Measurements from ENCODE around the gene ZAR1L. TPM values are rescaled to one million over a fixed set of nuclear protein-coding genes. Genes with fewer than 3 reads are reported as not detected.
"Not testable (repeated sequence)": the region's sequence is repeated elsewhere in the genome, so short reads cannot be mapped to it uniquely, and the experiment has no call there.

ZAR1L gene
- polyA plus RNA-seq, 1 donor (not counting 4 experiments of a cell fraction or from before 2014, with no cell fraction given): not detected

GRCh38 chr13:32354040-32354439, 38.9 kb upstream of the ZAR1L start:
- Histone ChIP-seq H3K36me3 (ENCODE audit: control insufficient read depth in 2 of 2, extremely low read depth in 1 of 2, insufficient read depth in 2 of 2, low read length in 2 of 2) (no peaks in the 10 kb centered on the region), H3K4me1 (ENCODE audit: control insufficient read depth, extremely low read depth, insufficient read depth, low read length) (no peaks in the 10 kb centered on the region), H3K9ac (ENCODE audit: control insufficient read depth, extremely low read depth, insufficient read depth, low read length) (no peak overlapping the region), H3K4me2 (ENCODE audit: control insufficient read depth, extremely low read depth, insufficient read depth, low read depth, low read length) (no peak overlapping the region), H3K79me2 (ENCODE audit: control insufficient read depth, insufficient read depth, low read length) (no peaks in the 10 kb centered on the region), H3K4me3 (ENCODE audit: control insufficient read depth in 2 of 3, extremely low read depth in 1 of 3, insufficient read depth in 2 of 3, low read depth in 1 of 3, low read length in 3 of 3) (no peak overlapping the region), H3K27ac (ENCODE audit: control insufficient read depth, insufficient read depth, low read length) (no peak overlapping the region), H4K20me1 (ENCODE audit: control insufficient read depth, extremely low read depth, insufficient read depth, low read length) (no peaks in the 10 kb centered on the region), H2AFZ (ENCODE audit: control insufficient read depth, low read length) (no peak overlapping the region), H3K27me3 (ENCODE audit: control insufficient read depth, extremely low read depth, insufficient read depth, low read length) (no peaks in the 10 kb centered on the region), H3K9me1 (ENCODE audit: control insufficient read depth, extremely low read depth, insufficient read depth, low read length) (no peaks in the 10 kb centered on the region), H3K9me3 (ENCODE audit: control insufficient read depth, low read depth, low read length) (no peaks in the 10 kb centered on the region)
- dilution Hi-C loops (cut with MboI; ENCODE audit: extremely low pct_ligation_motif_present, low sequenced_read_pairs): no loop called here
- TF ChIP-seq EZH2 (IDR thresholded peaks at IDR 0.05; ENCODE audit: low read length) (no peak), CTCF (optimal IDR thresholded peaks at IDR 0.05 in 1 of 3, IDR thresholded peaks at IDR 0.05 in 1 of 3, conservative IDR thresholded peaks at IDR 0.05 in 1 of 3; ENCODE audit: extremely low read depth in 1 of 3, insufficient read depth in 2 of 3, low read length in 3 of 3) (no peak)
- DNase-seq (ENCODE audit: low read depth, low spot score): no peak
- FAIRE-seq: no peak

- H3K9me1 ChIP-seq (ENCODE audit: control insufficient read depth, extremely low read depth, insufficient read depth, low read length); H3K27ac ChIP-seq (ENCODE audit: control insufficient read depth, insufficient read depth, low read length); DNase-seq (ENCODE audit: low read depth, low spot score); H3K36me3 ChIP-seq (ENCODE audit: control insufficient read depth in 2 of 2, extremely low read depth in 1 of 2, insufficient read depth in 2 of 2, low read length in 2 of 2); H4K20me1 ChIP-seq (ENCODE audit: control insufficient read depth, extremely low read depth, insufficient read depth, low read length); H2AFZ ChIP-seq (ENCODE audit: control insufficient read depth, low read length); H3K4me1 ChIP-seq (ENCODE audit: control insufficient read depth, extremely low read depth, insufficient read depth, low read length); H3K4me2 ChIP-seq (ENCODE audit: control insufficient read depth, extremely low read depth, insufficient read depth, low read depth, low read length); H3K9me3 ChIP-seq (ENCODE audit: control insufficient read depth, low read depth, low read length); dilution Hi-C loops (cut with MboI; ENCODE audit: extremely low pct_ligation_motif_present, low sequenced_read_pairs); FAIRE-seq; H3K9ac ChIP-seq (ENCODE audit: control insufficient read depth, extremely low read depth, insufficient read depth, low read length); H3K79me2 ChIP-seq (ENCODE audit: control insufficient read depth, insufficient read depth, low read length); H3K27me3 ChIP-seq (ENCODE audit: control insufficient read depth, extremely low read depth, insufficient read depth, low read length); H3K4me3 ChIP-seq (ENCODE audit: control insufficient read depth in 2 of 3, extremely low read depth in 1 of 3, insufficient read depth in 2 of 3, low read depth in 1 of 3, low read length in 3 of 3): not testable (repeated sequence)
Measured at GRCh38 chr13:32350839-32351441, 35.8 kb upstream of the ZAR1L start.

- Histone ChIP-seq H4K20me1 (ENCODE audit: control insufficient read depth, extremely low read depth, insufficient read depth, low read length) (no peaks in the 10 kb centered on the region), H3K9me1 (ENCODE audit: control insufficient read depth, extremely low read depth, insufficient read depth, low read length) (no peaks in the 10 kb centered on the region), H3K4me2 (ENCODE audit: control insufficient read depth, extremely low read depth, insufficient read depth, low read depth, low read length) (no peak overlapping the region), H2AFZ (ENCODE audit: control insufficient read depth, low read length) (no peak overlapping the region), H3K36me3 (ENCODE audit: control insufficient read depth in 2 of 2, extremely low read depth in 1 of 2, insufficient read depth in 2 of 2, low read length in 2 of 2) (no peaks in the 10 kb centered on the region), H3K4me1 (ENCODE audit: control insufficient read depth, extremely low read depth, insufficient read depth, low read length) (no peaks in the 10 kb centered on the region), H3K4me3 (ENCODE audit: control insufficient read depth in 2 of 3, extremely low read depth in 1 of 3, insufficient read depth in 2 of 3, low read depth in 1 of 3, low read length in 3 of 3) (no peak overlapping the region), H3K27ac (ENCODE audit: control insufficient read depth, insufficient read depth, low read length) (no peak overlapping the region), H3K9me3 (ENCODE audit: control insufficient read depth, low read depth, low read length) (no peaks in the 10 kb centered on the region), H3K27me3 (ENCODE audit: control insufficient read depth, extremely low read depth, insufficient read depth, low read length) (no peaks in the 10 kb centered on the region), H3K9ac (ENCODE audit: control insufficient read depth, extremely low read depth, insufficient read depth, low read length) (no peak overlapping the region), H3K79me2 (ENCODE audit: control insufficient read depth, insufficient read depth, low read length) (no peaks in the 10 kb centered on the region)
- DNase-seq (ENCODE audit: low read depth, low spot score): no peak
- dilution Hi-C loops (cut with MboI; ENCODE audit: extremely low pct_ligation_motif_present, low sequenced_read_pairs): no loop called here
- FAIRE-seq: no peak
- TF ChIP-seq CTCF (optimal IDR thresholded peaks at IDR 0.05 in 1 of 3, IDR thresholded peaks at IDR 0.05 in 1 of 3, conservative IDR thresholded peaks at IDR 0.05 in 1 of 3; ENCODE audit: extremely low read depth in 1 of 3, insufficient read depth in 2 of 3, low read length in 3 of 3) (no peak), EZH2 (IDR thresholded peaks at IDR 0.05; ENCODE audit: low read length) (no peak)
Measured at GRCh38 chr13:32347651-32348050, 32.5 kb upstream of the ZAR1L start.
